Measurements from ENCODE around the gene TSPAN3. TPM values are rescaled to one million over a fixed set of nuclear protein-coding genes. Genes with fewer than 3 reads are reported as not detected.

The TSPAN3 gene
- total RNA-seq, 2 donors from 2014 or later: 215 to 256 TPM

DNA sequence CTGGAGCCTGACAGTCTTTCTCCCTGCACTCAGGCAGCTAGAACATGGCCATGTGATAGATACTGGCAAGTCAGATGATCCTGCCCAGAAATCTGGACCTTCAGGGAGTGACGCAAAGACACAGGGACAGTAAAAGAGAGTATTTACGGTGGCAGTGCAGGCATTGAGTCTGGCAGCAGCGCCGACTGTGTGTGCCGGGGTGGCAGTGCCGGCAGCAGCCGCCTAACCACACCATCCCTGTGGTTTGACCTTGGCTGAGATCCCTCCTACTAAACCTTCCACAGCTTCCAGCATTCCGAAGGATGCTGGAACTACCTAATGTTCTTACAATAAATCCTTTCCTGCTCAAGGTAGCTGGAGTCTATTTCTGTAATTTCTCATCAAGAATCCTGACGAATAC is 4.6 kb upstream of the TSPAN3 start:
- no peak for ATAC-seq (ENCODE audit: insufficient number of reproducible peaks, low FRiP score, low read depth)
- Histone ChIP-seq H3K9me3 (no peaks in the 10 kb centered on the region), H3K4me3 (no peak overlapping the region), H3K4me1 (ENCODE audit: control insufficient read depth in 1 of 2, low read depth in 2 of 2) (peaks cover 0 to 4% of the 10 kb centered on the region in 2 donors), H3K36me3 (no peaks in the 10 kb centered on the region), H3K27me3 (replicated peaks; ENCODE audit: insufficient read depth) (no peaks in the 10 kb centered on the region), H3K27ac (no peak overlapping the region)
- no peak for DNase-seq (ENCODE audit: low spot score)
- TF ChIP-seq, protein P1, sequence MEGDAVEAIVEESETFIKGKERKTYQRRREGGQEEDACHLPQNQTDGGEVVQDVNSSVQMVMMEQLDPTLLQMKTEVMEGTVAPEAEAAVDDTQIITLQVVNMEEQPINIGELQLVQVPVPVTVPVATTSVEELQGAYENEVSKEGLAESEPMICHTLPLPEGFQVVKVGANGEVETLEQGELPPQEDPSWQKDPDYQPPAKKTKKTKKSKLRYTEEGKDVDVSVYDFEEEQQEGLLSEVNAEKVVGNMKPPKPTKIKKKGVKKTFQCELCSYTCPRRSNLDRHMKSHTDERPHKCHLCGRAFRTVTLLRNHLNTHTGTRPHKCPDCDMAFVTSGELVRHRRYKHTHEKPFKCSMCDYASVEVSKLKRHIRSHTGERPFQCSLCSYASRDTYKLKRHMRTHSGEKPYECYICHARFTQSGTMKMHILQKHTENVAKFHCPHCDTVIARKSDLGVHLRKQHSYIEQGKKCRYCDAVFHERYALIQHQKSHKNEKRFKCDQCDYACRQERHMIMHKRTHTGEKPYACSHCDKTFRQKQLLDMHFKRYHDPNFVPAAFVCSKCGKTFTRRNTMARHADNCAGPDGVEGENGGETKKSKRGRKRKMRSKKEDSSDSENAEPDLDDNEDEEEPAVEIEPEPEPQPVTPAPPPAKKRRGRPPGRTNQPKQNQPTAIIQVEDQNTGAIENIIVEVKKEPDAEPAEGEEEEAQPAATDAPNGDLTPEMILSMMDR (IDR thresholded peaks at IDR 0.05): no peak

DNA sequence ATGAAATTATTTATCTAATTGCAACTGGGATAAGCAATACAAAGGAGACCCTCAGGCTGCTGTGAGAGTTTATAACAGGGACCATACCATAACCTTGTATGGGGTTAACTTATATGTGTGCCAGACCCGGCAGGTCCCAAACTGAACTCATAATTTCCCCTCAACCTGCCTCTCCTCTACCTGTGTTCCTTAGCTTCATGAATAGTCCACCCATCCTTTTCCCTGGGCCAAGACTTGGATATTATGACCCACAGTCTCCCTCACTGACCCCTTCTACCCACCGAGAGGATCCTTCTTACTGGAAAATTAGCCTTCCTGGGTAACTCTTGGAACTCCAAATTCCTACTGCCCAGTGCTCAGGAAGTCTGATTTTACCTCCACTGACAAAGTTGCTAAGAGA is 3.4 kb upstream of the TSPAN3 start:
- ATAC-seq (ENCODE audit: insufficient number of reproducible peaks, low FRiP score, low read depth): no peak
- no peaks in the 10 kb centered on the region for H3K9me3 ChIP-seq
- H3K4me3 ChIP-seq: no peak overlapping the region
- DNase-seq (ENCODE audit: low spot score): no peak
- no peaks in the 10 kb centered on the region for H3K27me3 ChIP-seq (replicated peaks; ENCODE audit: insufficient read depth)
- H3K27ac ChIP-seq: no peak overlapping the region
- TF ChIP-seq, protein P1 (IDR thresholded peaks at IDR 0.05): no peak
- H3K36me3 ChIP-seq: no peaks in the 10 kb centered on the region
- H3K4me1 ChIP-seq (ENCODE audit: control insufficient read depth in 1 of 2, low read depth in 2 of 2): peaks cover 3 to 12% of the 10 kb centered on the region in 2 donors

DNA sequence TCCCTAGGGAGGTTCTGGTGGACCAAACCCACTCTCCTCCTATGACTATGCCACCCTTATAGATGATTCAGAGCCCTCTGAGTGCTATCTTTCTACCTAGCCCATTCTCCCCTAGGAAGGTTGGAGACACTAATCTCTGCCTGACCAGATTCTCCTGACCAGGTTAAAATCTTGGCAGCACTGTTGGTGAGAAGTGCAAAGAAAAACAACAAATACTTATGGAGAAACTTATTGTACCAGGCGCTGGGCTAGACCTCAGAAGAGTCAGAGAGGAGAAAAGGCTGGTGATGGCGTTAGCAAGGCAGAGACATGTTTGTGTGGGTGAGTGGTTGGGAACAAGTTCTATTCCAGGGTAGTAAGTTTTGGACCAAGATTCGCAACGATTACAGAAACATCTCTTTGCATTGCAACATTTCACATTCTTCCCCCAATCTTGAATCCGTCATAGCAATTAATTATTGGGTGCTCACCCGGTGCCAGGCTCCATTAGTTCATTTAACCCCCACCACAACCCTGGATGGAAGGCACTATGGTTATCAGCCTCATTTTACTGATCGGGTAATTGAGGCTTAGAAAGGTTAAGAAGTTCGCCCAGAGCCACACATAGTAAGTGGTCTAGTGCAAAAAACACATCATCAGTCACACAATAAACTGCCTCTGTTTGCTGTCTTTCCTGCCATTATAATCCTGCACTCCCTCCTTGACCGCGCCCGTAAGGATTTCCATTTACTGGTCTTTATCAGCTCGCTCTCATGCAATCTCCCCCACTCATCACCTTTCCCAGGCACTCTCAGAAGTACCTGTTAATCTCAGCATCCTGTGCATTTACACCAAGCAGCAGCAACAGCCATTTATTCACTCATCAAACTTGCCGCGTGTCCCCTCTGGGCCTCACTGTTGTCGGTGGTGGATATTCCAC is 655 bp upstream of the TSPAN3 start:
- H3K9me3 ChIP-seq: no peaks in the 10 kb centered on the region
- TF ChIP-seq, protein P1 (IDR thresholded peaks at IDR 0.05): no peak
- no peak for ATAC-seq (ENCODE audit: insufficient number of reproducible peaks, low FRiP score, low read depth)
- peak overlapping the region; percentile 84 for H3K4me3 ChIP-seq
- H3K27me3 ChIP-seq (replicated peaks; ENCODE audit: insufficient read depth): no peaks in the 10 kb centered on the region
- peak overlapping the region in 1 of 2 donors; percentile 90 for H3K27ac ChIP-seq
- DNase-seq (ENCODE audit: low spot score): no peak
- H3K36me3 ChIP-seq: no peaks in the 10 kb centered on the region
- peaks cover 21 to 38% of the 10 kb centered on the region in 2 donors for H3K4me1 ChIP-seq (ENCODE audit: control insufficient read depth in 1 of 2, low read depth in 2 of 2)

DNA sequence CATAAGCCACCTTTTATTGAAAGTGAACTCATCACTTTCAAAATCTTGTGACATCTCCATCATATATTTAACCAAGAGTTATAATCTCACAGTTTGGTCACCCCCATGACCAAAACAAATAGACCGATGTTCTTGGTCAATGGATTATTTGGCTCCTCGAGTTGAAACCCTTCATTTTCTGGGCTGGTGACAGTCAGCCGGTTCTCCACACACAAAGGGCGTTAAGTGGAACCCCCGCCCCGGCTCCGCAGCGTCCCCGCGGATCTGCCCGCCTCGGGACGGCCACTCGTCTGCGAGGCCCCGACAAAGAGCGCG is 772 bp downstream of the TSPAN3 start:
- ATAC-seq (ENCODE audit: insufficient number of reproducible peaks, low FRiP score, low read depth): no peak
- TF ChIP-seq, protein P1 (IDR thresholded peaks at IDR 0.05): no peak
- Histone ChIP-seq H3K4me3 (peak overlapping the region; percentile 84), H3K36me3 (no peaks in the 10 kb centered on the region), H3K27ac (peak overlapping the region; percentile 82 to 90), H3K27me3 (replicated peaks; ENCODE audit: insufficient read depth) (no peaks in the 10 kb centered on the region), H3K9me3 (no peaks in the 10 kb centered on the region), H3K4me1 (ENCODE audit: control insufficient read depth in 1 of 2, low read depth in 2 of 2) (peaks cover 22 to 38% of the 10 kb centered on the region in 2 donors)
- no peak for DNase-seq (ENCODE audit: low spot score)

DNA sequence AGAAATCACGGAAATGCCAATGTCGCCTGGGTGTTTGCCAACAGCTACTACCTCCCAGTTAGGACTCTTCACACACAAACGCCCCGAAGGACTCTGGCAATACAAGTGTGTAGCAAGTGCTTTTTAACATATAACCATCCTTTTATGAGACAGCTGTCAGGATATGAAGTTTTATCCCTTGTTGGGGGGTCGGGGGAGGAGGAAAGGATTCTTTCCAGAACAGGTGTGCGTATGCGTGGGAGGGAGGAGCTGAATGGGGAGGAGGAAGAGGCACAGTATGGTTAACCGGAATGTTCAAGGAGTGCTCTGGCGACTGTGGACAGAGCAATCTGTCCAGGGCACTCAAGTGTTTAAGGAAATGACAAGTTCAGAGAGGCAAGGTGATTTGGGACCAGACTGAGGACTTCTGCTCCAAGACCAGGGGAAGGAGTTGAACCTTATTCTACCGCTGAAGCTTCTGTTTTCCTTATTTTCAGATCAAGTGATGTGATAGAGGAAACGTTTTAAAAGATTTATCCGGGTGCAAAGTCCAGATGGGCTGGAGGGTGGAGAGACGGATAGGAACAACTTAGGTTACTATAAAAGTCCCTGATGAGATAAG is 1.3 kb downstream of the TSPAN3 start:
- TF ChIP-seq, protein P1 (IDR thresholded peaks at IDR 0.05): no peak
- H3K9me3 ChIP-seq: no peaks in the 10 kb centered on the region
- ATAC-seq (ENCODE audit: insufficient number of reproducible peaks, low FRiP score, low read depth) (no peak), DNase-seq (ENCODE audit: low spot score) (no peak)
- H3K27me3 ChIP-seq (replicated peaks; ENCODE audit: insufficient read depth): no peaks in the 10 kb centered on the region
- peak overlapping the region; percentile 84 for H3K4me3 ChIP-seq
- peaks cover 25 to 38% of the 10 kb centered on the region in 2 donors for H3K4me1 ChIP-seq (ENCODE audit: control insufficient read depth in 1 of 2, low read depth in 2 of 2)
- no peaks in the 10 kb centered on the region for H3K36me3 ChIP-seq
- H3K27ac ChIP-seq: peak overlapping the region in 1 of 2 donors; percentile 82

All from thoracic aorta (tissue), 2 donors.